Brain microvascular endothelial cell (primary cell): ENCODE measurements around the gene DENND10.

Source experiments
- DNase-seq: peaks from one replicate; pipeline ENCODE4 v3.0.0-alpha.2; 2020
- H3K27ac ChIP-seq: fragments of 250-450 bp; sonication (Bioruptor Pico); 2 replicates; pipeline ENCODE4 v1.5.1; 2020; ENCODE audit warnings: mild to moderate bottlenecking, moderate library complexity
- H3K27me3 ChIP-seq: fragments of 250-450 bp; sonication (Bioruptor Pico); replicated peaks from 2 replicates; pipeline ENCODE4 v1.5.1; 2020; ENCODE audit warnings: mild to moderate bottlenecking
- H3K36me3 ChIP-seq: fragments of 250-450 bp; sonication (Bioruptor Pico); replicated peaks from 2 replicates; pipeline ENCODE4 v1.5.1; 2020; ENCODE audit warnings: mild to moderate bottlenecking
- H3K4me3 ChIP-seq: 2 replicates; pipeline ENCODE4 v1.5.1; 2011; ENCODE audit warnings: low read depth, mild to moderate bottlenecking, control low read depth, low read length, moderate library complexity
- CTCF ChIP-seq: IDR thresholded peaks from 2 replicates; pipeline ENCODE4 v1.5.1; 2011; ENCODE audit warnings: low read depth, mild to moderate bottlenecking, moderate library complexity, low read length, control low read depth, inconsistent platforms; ENCODE audit errors: missing control alignments
- in situ Hi-C: cut with HindIII; loops from 2 replicates; pipeline ENCODE4 v1.10.0; 2017; ENCODE audit warnings: low sequenced_read_pairs, low pct_ligation_motif_present

DENND10 gene

GRCh38 chr10:119080521-119081259, 23.2 kb upstream of the DENND10 start, which contains the start of gene EIF3A:
Gene EIF3A, minus strand, starts transcription at chr10:119080817. Its CDS starts 141 bp downstream, at chr10:119080676.
- Histone ChIP-seq H3K4me3 (peak within 1 kb of the TSS; percentile 98), H3K27ac (peak within 1 kb of the TSS; percentile 96), H3K36me3 (no peaks in the 10 kb centered on the region), H3K27me3 (no peaks in the 10 kb centered on the region)
- TF ChIP-seq CTCF = no peak
- in situ Hi-C loops = no loop called here
- peak; percentile 83 for DNase-seq

- Histone ChIP-seq H3K36me3 (no peaks in the 10 kb centered on the region), H3K27me3 (no peaks in the 10 kb centered on the region), H3K4me3 (no peak overlapping the region), H3K27ac (no peak overlapping the region)
- no peak for DNase-seq
- TF ChIP-seq CTCF = no peak
- in situ Hi-C loops = no loop called here
Observed at GRCh38 chr10:119084896-119085295, 19.0 kb upstream of the DENND10 start.

GRCh38 chr10:119087271-119087882, 16.5 kb upstream of the DENND10 start:
- no peak for DNase-seq
- in situ Hi-C loops = no loop called here
- no peak overlapping the region for H3K27ac ChIP-seq
- H3K27me3 ChIP-seq = no peaks in the 10 kb centered on the region
- H3K36me3 ChIP-seq = no peaks in the 10 kb centered on the region
- no peak for TF ChIP-seq CTCF
- no peak overlapping the region for H3K4me3 ChIP-seq

- no peak for DNase-seq
- Histone ChIP-seq H3K27ac (no peak overlapping the region), H3K4me3 (no peak overlapping the region), H3K27me3 (no peaks in the 10 kb centered on the region), H3K36me3 (no peaks in the 10 kb centered on the region)
- no peak for TF ChIP-seq CTCF
- in situ Hi-C loops = no loop called here
Observed at GRCh38 chr10:119090026-119090795, 13.7 kb upstream of the DENND10 start.

GRCh38 chr10:119090968-119091367, 12.9 kb upstream of the DENND10 start:
- Histone ChIP-seq H3K4me3 (no peak overlapping the region), H3K36me3 (no peaks in the 10 kb centered on the region), H3K27me3 (no peaks in the 10 kb centered on the region), H3K27ac (no peak overlapping the region)
- in situ Hi-C loops = no loop called here
- DNase-seq = peak; percentile 69
- TF ChIP-seq CTCF = no peak
